MM.1S (cell line): ENCODE data around the gene CLDN7.

ENCODE experiments used
- EZH2 ChIP-seq: fragments of 300-600 bp; sonication (generic); optimal IDR thresholded peaks from 2 replicates; pipeline ENCODE3; 2017; ENCODE audit warnings: low read depth, mild to moderate bottlenecking, antibody characterized with exemption, low read length, mixed read lengths
- TF ChIP-seq, protein P1 (sequence below): fragments of 300-600 bp; sonication (generic); IDR thresholded peaks from 2 replicates; pipeline ENCODE4 v1.5.1; 2016; ENCODE audit warnings: antibody characterized with exemption, low read length, mixed read lengths

DNA sequence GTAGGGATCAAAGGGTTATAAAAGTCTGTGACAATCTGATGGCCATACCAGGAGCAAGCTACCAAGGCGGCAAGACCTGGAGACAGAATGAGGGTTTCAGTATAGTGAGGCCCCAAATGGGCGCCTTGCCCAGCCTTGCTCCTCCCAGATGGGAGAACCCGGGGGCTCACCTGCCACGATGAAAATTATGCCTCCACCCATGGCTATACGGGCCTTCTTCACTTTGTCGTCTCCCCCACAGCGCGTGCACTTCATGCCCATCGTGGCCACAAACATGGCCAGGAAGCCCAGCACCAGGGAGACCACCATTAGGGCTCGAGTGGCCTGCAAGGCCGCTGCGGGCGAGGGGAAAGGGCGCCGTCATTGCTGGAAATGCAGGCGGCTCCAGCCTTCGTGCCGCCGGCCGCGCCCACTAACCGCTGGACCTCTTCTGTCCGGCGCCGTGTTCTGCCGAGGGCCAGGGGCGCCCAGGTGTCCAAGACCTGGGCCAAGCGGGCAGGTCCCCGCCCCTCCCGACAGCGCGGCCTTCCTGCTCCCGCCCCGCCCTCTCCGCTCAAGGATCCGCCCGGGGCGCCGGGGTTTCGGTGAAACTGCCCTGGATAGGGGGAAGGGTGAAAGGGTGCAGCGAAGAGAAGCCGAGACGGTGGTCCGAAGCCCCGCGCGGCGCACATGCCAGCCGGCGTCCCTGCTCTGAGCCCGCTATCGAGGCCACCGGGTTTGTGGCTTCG, 1.5 kb downstream of the CLDN7 start:
- TF ChIP-seq, protein P1, sequence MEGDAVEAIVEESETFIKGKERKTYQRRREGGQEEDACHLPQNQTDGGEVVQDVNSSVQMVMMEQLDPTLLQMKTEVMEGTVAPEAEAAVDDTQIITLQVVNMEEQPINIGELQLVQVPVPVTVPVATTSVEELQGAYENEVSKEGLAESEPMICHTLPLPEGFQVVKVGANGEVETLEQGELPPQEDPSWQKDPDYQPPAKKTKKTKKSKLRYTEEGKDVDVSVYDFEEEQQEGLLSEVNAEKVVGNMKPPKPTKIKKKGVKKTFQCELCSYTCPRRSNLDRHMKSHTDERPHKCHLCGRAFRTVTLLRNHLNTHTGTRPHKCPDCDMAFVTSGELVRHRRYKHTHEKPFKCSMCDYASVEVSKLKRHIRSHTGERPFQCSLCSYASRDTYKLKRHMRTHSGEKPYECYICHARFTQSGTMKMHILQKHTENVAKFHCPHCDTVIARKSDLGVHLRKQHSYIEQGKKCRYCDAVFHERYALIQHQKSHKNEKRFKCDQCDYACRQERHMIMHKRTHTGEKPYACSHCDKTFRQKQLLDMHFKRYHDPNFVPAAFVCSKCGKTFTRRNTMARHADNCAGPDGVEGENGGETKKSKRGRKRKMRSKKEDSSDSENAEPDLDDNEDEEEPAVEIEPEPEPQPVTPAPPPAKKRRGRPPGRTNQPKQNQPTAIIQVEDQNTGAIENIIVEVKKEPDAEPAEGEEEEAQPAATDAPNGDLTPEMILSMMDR, result no peak
- TF ChIP-seq EZH2, result no peak
